Activated CD4-positive, CD25-positive, alpha-beta regulatory T cell treated with anti-CD3 and anti-CD28 coated beads, Interleukin-2, amount 50 U/mL, for 16 hours (primary cell): ENCODE data around the gene TNPO3.

Experiments
- DNase-seq: peaks from one replicate; pipeline ENCODE4 v3.0.0-alpha.2; 2020; ENCODE audit warnings: low read depth, low spot score

TNPO3 gene

DNA sequence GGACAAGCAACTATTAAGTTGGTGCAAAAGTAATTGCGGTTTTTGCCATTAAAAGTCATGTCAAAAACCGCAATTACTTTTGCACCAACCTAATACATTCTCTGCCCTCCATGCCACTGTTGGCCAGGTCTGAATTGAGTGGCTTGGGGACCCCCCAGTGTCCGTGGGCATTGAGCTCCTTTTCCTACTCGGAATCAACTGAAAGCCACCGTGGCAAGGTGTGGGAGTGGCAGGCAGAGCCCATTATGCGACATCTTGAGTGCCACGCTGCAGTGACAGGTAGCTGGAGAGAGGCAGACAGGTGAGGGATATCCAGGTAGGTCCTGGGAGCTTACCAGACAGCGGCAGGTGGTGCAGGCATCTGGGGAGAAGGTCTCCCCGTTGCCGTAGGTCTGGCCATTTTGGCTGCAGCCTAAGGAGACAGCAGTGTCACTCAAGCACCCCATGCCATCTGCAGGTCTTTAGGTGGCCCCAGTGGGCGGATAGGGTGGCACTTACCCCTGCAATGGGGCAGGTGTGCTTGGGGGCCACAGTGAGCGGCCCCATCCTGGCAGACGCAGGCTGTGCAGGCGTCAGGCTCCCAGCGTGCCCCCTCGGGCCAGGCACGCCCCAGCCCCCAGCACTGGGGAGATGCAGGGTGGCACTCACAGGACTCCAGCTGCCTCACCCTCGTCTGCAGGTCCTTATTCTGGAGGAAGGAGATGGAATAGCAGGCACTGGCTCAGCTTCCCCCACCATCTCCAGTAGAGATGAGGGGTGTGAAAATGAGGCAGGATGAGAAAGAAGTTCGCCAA is 147.9 kb downstream of the TNPO3 start:
- DNase-seq, result no peak

DNA sequence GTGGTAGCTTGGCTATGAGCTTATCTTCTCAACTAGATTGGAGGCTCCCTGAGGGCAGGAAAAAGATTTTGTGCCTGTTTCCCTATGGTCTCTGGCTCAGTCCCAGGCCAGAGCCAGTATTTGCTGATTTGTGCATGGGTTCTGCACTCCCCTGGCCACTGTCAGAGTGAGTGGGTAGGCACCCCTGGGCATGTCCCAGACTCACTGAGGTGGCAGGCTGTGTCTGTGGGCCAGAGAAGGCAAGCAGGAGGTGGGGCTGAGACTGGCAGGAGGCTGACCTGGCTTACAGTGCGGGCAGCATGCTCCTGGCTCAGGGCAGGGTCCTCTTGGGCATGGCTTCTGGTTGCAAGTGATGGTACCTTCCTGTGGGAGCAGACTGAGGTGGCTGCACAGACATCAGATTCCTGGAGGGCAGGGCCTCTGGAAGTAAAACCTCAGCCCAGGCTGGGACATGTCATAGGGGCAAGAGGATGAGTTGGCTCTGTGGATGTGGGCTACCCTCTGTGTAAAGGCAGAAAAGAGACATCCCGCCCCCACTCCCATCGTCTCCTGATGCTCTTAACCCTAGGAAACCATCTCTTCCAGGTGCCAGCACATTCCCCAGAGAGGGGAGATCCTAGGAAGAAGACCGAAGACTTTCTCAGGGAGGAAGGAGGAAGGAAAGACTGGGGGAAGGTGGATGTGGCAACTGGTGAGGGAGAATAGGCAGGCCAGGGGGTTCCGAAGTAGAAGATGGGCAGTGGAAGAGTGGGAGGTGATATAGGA is 148.7 kb downstream of the TNPO3 start:
- DNase-seq, result no peak

DNA sequence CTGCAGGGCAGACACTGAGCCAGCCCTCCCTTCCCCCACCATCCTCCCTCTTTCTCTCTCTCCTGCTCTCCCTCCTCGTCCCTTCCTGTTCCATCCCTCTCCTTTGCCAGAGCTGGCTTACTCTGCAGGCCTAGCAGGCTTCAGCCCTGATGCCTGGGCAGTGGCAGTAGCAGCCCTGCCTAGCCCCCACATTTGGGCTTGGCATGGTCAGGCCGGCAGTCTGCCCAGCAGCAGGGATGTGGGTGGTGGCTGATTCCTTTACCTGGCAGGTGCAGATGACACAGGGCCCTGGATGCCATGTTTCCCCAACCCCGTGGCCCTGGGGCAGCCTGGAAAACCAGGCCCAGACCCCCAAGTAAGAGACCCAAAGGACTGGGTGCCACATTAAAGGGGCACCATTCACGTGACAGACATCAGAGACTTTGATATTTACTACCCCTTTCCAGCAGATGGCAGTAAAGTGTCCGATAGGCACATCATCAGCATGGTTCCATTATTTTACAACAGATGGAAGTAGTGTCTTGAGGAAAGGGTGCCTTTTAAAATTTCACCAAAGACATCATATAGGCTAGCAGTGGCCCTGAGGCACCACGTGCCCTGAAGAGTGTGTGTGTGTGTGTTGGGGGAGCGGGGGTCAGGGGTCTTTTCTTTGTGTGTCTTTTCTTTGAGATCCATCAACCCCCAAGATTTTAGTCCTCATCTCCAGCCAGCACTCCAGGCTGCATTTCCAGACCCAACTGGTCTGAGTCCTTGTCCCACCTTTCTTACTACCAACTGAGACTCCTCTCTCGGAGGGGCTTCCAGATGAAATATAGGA is 150.3 kb downstream of the TNPO3 start:
- DNase-seq, result no peak
